Epithelial cell of proximal tubule (primary cell): ENCODE measurements around the gene PYGB. TPM values are rescaled to one million over a fixed set of nuclear protein-coding genes. Genes with fewer than 3 reads are reported as not detected.
"Not testable (repeated sequence)": the region's sequence is repeated elsewhere in the genome, so short reads cannot be mapped to it uniquely, and the experiment has no call there.

Experiments used
- DNase-seq: peaks from one replicate; pipeline ENCODE4 v3.0.0-alpha.2; 2011; ENCODE audit warnings: low read depth
- H3K4me3 ChIP-seq: 2 replicates; pipeline ENCODE4 v1.5.1; 2011; ENCODE audit warnings: low read depth, mild to moderate bottlenecking, low read length
- CTCF ChIP-seq: conservative IDR thresholded peaks from 2 replicates; pipeline ENCODE4 v1.5.1; 2012; ENCODE audit warnings: low read depth, mild to moderate bottlenecking, low read length
- total RNA-seq: library from RNA; depleted of rRNA; stranded (reverse); fragments of >200 nt; gene quantifications from 2 replicates; pipeline ENCODE4 v1.2.3, GENCODE V29; 2015

PYGB gene
- total RNA-seq, 1 donor from 2014 or later = 145 TPM

- TF ChIP-seq CTCF = no peak
- no peak overlapping the region for H3K4me3 ChIP-seq
- DNase-seq = no peak
Measured at GRCh38 chr20:25236450-25237304, 11.2 kb upstream of the PYGB start.

- no peak overlapping the region for H3K4me3 ChIP-seq
- no peak for TF ChIP-seq CTCF
- DNase-seq = peak; percentile 91
Measured at GRCh38 chr20:25237610-25238318, 10.1 kb upstream of the PYGB start.

GRCh38 chr20:25238319-25239037 lies 9.4 kb upstream of the PYGB start:
- no peak for DNase-seq
- no peak for TF ChIP-seq CTCF
- H3K4me3 ChIP-seq = no peak overlapping the region

- no peak for TF ChIP-seq CTCF
- no peak for DNase-seq
- H3K4me3 ChIP-seq = no peak overlapping the region
Measured at GRCh38 chr20:25239387-25240370, 8.2 kb upstream of the PYGB start.

GRCh38 chr20:25240851-25241658 lies 6.8 kb upstream of the PYGB start:
- not testable (repeated sequence) for DNase-seq, H3K4me3 ChIP-seq

GRCh38 chr20:25241659-25241955 lies 6.3 kb upstream of the PYGB start:
- not testable (repeated sequence) for DNase-seq, H3K4me3 ChIP-seq

GRCh38 chr20:25242231-25242630 lies 5.7 kb upstream of the PYGB start:
- no peak overlapping the region for H3K4me3 ChIP-seq
- DNase-seq = no peak
- no peak for TF ChIP-seq CTCF
